ENCODE data around the gene SELENOI.
"Not testable (repeated sequence)": the region's sequence is repeated elsewhere in the genome, so short reads cannot be mapped to it uniquely, and the experiment has no call there.

Gene SELENOI

GRCh38 chr2:26351375-26352090 lies 5.6 kb downstream of the SELENOI start:
- Histone ChIP-seq H3K4me2 (ENCODE audit: low read length) (no peak overlapping the region), H3K9me3 (ENCODE audit: control insufficient read depth, insufficient read depth, low read length) (no peaks in the 10 kb centered on the region), H4K20me1 (ENCODE audit: control insufficient read depth, insufficient read depth, low read depth, low read length) (peaks cover 43% of the 10 kb centered on the region), H3K36me3 (ENCODE audit: control insufficient read depth, low read length) (peaks cover 64% of the 10 kb centered on the region), H3K4me1 (ENCODE audit: control insufficient read depth, low read length) (peaks cover 30% of the 10 kb centered on the region), H3K4me3 (ENCODE audit: low read length) (no peak overlapping the region), H3K9me2 (replicated peaks; ENCODE audit: control insufficient read depth, low read length) (no peaks in the 10 kb centered on the region), H3K27me3 (ENCODE audit: control insufficient read depth, low read length) (no peaks in the 10 kb centered on the region), H3F3A (ENCODE audit: control insufficient read depth, insufficient read depth) (peaks cover 3% of the 10 kb centered on the region), H3K27ac (ENCODE audit: low read depth, low read length) (no peak overlapping the region), H3K79me2 (ENCODE audit: control insufficient read depth, low read length) (peaks cover 100% of the 10 kb centered on the region)
- TF ChIP-seq CTCF (IDR thresholded peaks at IDR 0.05; ENCODE audit: low read depth, low read length, poor library complexity, severe bottlenecking) = no peak
- TF ChIP-seq EZH2phosphoT487 (IDR thresholded peaks at IDR 0.05; ENCODE audit: borderline replicate concordance, low read length) = no peak

GRCh38 chr2:26352892-26353291 lies 6.9 kb downstream of the SELENOI start:
- H3K4me3 ChIP-seq (ENCODE audit: low read length) = no peak overlapping the region
- peaks cover 100% of the 10 kb centered on the region for H3K79me2 ChIP-seq (ENCODE audit: control insufficient read depth, low read length)
- no peak overlapping the region for H3K27ac ChIP-seq (ENCODE audit: low read depth, low read length)
- TF ChIP-seq EZH2phosphoT487 (IDR thresholded peaks at IDR 0.05; ENCODE audit: borderline replicate concordance, low read length) = no peak
- TF ChIP-seq CTCF (IDR thresholded peaks at IDR 0.05; ENCODE audit: low read depth, low read length, poor library complexity, severe bottlenecking) = no peak
- H4K20me1 ChIP-seq (ENCODE audit: control insufficient read depth, insufficient read depth, low read depth, low read length) = peaks cover 35% of the 10 kb centered on the region
- H3K27me3 ChIP-seq (ENCODE audit: control insufficient read depth, low read length) = no peaks in the 10 kb centered on the region
- peaks cover 52% of the 10 kb centered on the region for H3K36me3 ChIP-seq (ENCODE audit: control insufficient read depth, low read length)
- no peaks in the 10 kb centered on the region; the same call in 1 of the 2 replicates for H3F3A ChIP-seq (ENCODE audit: control insufficient read depth, insufficient read depth)
- H3K4me1 ChIP-seq (ENCODE audit: control insufficient read depth, low read length) = peaks cover 20% of the 10 kb centered on the region
- no peaks in the 10 kb centered on the region for H3K9me3 ChIP-seq (ENCODE audit: control insufficient read depth, insufficient read depth, low read length)
- H3K9me2 ChIP-seq (replicated peaks; ENCODE audit: control insufficient read depth, low read length) = no peaks in the 10 kb centered on the region
- H3K4me2 ChIP-seq (ENCODE audit: low read length) = no peak overlapping the region

GRCh38 chr2:26354469-26354868 lies 8.5 kb downstream of the SELENOI start:
- H3K27ac ChIP-seq (ENCODE audit: low read depth, low read length); H3K9me3 ChIP-seq (ENCODE audit: control insufficient read depth, insufficient read depth, low read length); H3K9me2 ChIP-seq (replicated peaks; ENCODE audit: control insufficient read depth, low read length); H3K4me3 ChIP-seq (ENCODE audit: low read length); H3K27me3 ChIP-seq (ENCODE audit: control insufficient read depth, low read length); H3K4me2 ChIP-seq (ENCODE audit: low read length); H3F3A ChIP-seq (ENCODE audit: control insufficient read depth, insufficient read depth): not testable (repeated sequence)
- Histone ChIP-seq H4K20me1 (ENCODE audit: control insufficient read depth, insufficient read depth, low read depth, low read length) (peaks cover 40% of the 10 kb centered on the region), H3K36me3 (ENCODE audit: control insufficient read depth, low read length) (peaks cover 52% of the 10 kb centered on the region), H3K4me1 (ENCODE audit: control insufficient read depth, low read length) (peaks cover 11% of the 10 kb centered on the region), H3K79me2 (ENCODE audit: control insufficient read depth, low read length) (peaks cover 100% of the 10 kb centered on the region)

Measured in DOHH2 (cell line).